HS-27A (cell line): ENCODE measurements around the gene ZNF746.

Source experiments
- DNase-seq: peaks from one replicate; pipeline ENCODE4 v3.0.0-alpha.2; 2012; ENCODE audit warnings: low read depth, missing footprints

The ZNF746 gene

GRCh38 chr7:149427893-149428292 lies 69.7 kb downstream of the ZNF746 start:
- no peak for DNase-seq

GRCh38 chr7:149427096-149427680 lies 70.4 kb downstream of the ZNF746 start:
- no peak for DNase-seq

DNA sequence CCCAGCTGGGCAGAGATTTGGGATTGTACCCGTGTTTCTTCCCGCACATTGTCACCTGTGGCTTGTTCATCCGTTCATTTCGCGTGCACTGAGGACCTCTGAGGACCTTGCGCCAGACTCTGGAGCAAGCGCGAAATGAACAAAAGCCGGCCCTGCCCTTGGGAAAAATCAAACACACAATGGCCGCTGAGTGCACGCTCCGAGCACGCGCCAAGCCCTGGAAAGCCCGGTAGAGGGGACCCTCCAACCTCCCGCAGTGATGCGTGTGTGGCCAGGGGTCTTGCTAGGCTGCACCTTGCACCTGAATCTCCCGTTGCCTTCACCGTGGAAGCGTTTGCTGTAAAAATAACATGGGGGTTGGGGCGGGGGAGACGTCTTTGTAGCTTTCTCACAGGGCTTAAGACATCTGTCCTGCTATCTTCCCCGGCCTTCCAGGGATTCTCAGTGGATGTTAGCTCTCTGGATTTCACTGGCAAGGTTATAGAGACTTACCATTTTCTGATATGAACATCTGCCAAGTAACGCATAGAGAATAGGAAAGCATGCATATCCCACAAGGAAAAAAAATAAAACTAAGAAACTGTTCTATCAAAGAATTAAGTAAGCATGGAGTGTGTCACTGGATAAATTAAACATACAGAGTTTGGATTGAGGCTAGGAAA lies 74.0 kb downstream of the ZNF746 start:
- no peak for DNase-seq

GRCh38 chr7:149422914-149423301 lies 74.7 kb downstream of the ZNF746 start:
- DNase-seq, result no peak
